CD4-positive, alpha-beta T cell (primary cell): ENCODE data around the gene PHLDB3. TPM values are rescaled to one million over a fixed set of nuclear protein-coding genes. Genes with fewer than 3 reads are reported as not detected.

Source experiments
- ATAC-seq: fragments of 200-7000 bp; cut with Tn5 transposase; one replicate; pipeline ENCODE4 v1.10.0; 2022; ENCODE audit warnings: mild to moderate bottlenecking; ENCODE audit not compliant: poor library complexity
- CTCF ChIA-PET: fragments of 350-600 bp; sonication (Branson Sonifier 250); formaldehyde crosslinking; loops from one replicate; lab custom pipeline; 2021; ENCODE audit warnings: antibody characterized with exemption, inconsistent platforms; lab: Charles Lee
- POLR2A ChIA-PET: fragments of 350-600 bp; sonication (Branson Sonifier 250); formaldehyde crosslinking; loops from one replicate; lab custom pipeline; 2021; ENCODE audit warnings: antibody characterized with exemption, inconsistent platforms; lab: Charles Lee
- DNase-seq, 14 experiments: peaks; one replicate each; pipeline ENCODE4 v3.0.0-alpha.2; 2013 to 2020; ENCODE audit warnings: mixed read lengths in 2 of 14
- H3K27ac ChIP-seq, 2 donors: one replicate each; pipeline versions ENCODE4 v1.5.1 to v1.7.0; 2013; ENCODE audit warnings: low read length in 2 of 2, low read depth in 1 of 2, mild to moderate bottlenecking in 1 of 2
- H3K27me3 ChIP-seq, 2 experiments: 1 replicate in 1 of 2; 2 replicates in 1 of 2; pipeline versions ENCODE4 v1.6.1 to v1.7.0; 2013; ENCODE audit warnings: low read length in 2 of 2, control low read depth in 1 of 2, mild to moderate bottlenecking in 1 of 2, moderate library complexity in 1 of 2; ENCODE audit not compliant: insufficient read depth in 2 of 2, control insufficient read depth in 1 of 2
- H3K36me3 ChIP-seq: one replicate; pipeline ENCODE4 v1.6.1; 2013; ENCODE audit warnings: low read length, control low read depth; ENCODE audit not compliant: insufficient read depth
- H3K4me1 ChIP-seq: one replicate; pipeline ENCODE4 v1.6.1; 2013; ENCODE audit warnings: low read length, control low read depth; ENCODE audit not compliant: insufficient read depth
- H3K4me3 ChIP-seq: one replicate; pipeline ENCODE4 v1.5.1; 2013; ENCODE audit warnings: mild to moderate bottlenecking, low read length, moderate library complexity
- H3K9me3 ChIP-seq, 2 experiments: 1 replicate in 1 of 2; 2 replicates in 1 of 2; pipeline versions ENCODE4 v1.6.1 to v1.7.0; 2013; ENCODE audit warnings: low read length in 2 of 2, mild to moderate bottlenecking in 2 of 2, control low read depth in 1 of 2, moderate library complexity in 1 of 2; ENCODE audit not compliant: control insufficient read depth in 1 of 2, insufficient read depth in 1 of 2
- H3K27ac Mint-ChIP-seq: one replicate; pipeline ENCODE4 v1.8.0; 2020; ENCODE audit warnings: mixed read lengths
- H3K27me3 Mint-ChIP-seq: one replicate; pipeline ENCODE4 v1.8.0; 2021; ENCODE audit warnings: mixed read lengths
- H3K36me3 Mint-ChIP-seq: one replicate; pipeline ENCODE4 v1.8.0; 2021; ENCODE audit warnings: low read depth, mixed read lengths
- H3K4me1 Mint-ChIP-seq: one replicate; pipeline ENCODE4 v1.8.0; 2021; ENCODE audit warnings: low read depth, mixed read lengths
- H3K4me3 Mint-ChIP-seq: one replicate; pipeline ENCODE4 v1.8.0; 2020; ENCODE audit warnings: mild to moderate bottlenecking, mixed read lengths
- H3K9me3 Mint-ChIP-seq: one replicate; pipeline ENCODE4 v1.8.0; 2020; ENCODE audit warnings: mixed read lengths
- intact Hi-C, 2 experiments: fragments of 100-400 bp; cut with DNase I in 1 of 2; cut with micrococcal nuclease in 1 of 2; formaldehyde crosslinking; loops; one replicate each; pipeline versions ENCODE4 v1.15.1 to v1.9.0; 2023 to 2025; cut with DNase I, micrococcal nuclease
- total RNA-seq, 174 experiments: library from RNA in 2 of 174; stranded (reverse) in 2 of 174; gene quantifications; one replicate each; pipeline ENCODE4 v1.2.3 and lab custom pipeline; 2021 to 2026
- TF ChIP-seq, protein P1 (sequence below): fragments of 200-600 bp; IDR thresholded peaks from one replicate; pipeline ENCODE4 v1.8.0; 2022; ENCODE audit warnings: antibody characterized with exemption, mild to moderate bottlenecking

PHLDB3 gene
- total RNA-seq, 2 experiments from 2014 or later: 75.1 to 77.4 TPM

DNA sequence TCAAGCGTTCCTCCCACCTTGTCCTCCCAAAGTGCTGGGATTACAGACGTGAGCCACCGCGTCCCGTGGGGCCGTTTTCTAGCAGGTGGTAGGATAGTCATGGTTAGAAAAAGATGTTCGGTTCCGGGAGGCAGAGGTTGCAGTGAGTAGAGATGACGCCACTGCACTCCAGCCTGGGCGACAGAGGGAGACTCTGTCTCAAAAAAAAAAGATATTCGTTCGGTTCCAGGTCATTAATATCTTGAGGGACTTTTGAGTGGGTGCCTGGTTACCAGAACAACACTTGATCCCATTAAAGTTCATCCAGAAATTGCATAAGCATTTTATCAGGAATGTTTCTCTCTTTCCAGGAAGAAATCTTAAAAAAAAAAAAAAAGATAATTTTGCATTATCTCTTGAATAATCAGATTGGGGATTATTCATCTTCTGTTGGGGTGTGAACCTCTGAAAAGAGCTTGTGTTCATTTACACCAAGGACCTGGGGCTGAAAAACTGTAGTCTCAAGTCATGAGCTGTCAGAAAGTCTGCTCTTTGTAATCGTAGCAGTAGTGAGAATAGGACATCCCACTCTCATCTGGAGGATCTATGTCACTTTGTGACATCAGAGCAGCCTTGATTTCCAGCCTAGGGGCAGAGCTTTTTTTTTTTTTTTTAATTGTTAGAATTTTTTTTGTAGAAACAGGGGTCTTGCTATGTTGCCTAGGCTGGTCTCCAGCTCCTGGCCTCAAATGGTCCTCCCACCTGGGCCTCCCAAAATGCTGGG is 23.5 kb upstream of the PHLDB3 start:
- Mint-ChIP-seq H3K4me3 (peak overlapping the region; percentile 72), H3K4me1 (peaks cover 36% of the 10 kb centered on the region), H3K27me3 (no peaks in the 10 kb centered on the region), H3K36me3 (no peaks in the 10 kb centered on the region), H3K9me3 (no peaks in the 10 kb centered on the region), H3K27ac (peak overlapping the region; percentile 76)
- ATAC-seq (no peak), DNase-seq (no peak)
- H3K27me3 ChIP-seq: no peaks in the 10 kb centered on the region
- POLR2A ChIA-PET: interaction anchor here (0.5 to 1.2 kb wide), 4 partner anchors 10 to 1260 kb away, joined by 3 to 5 read pairs (median 4); no protein-coding TSS in a partner anchor
- H3K4me1 ChIP-seq: peaks cover 41% of the 10 kb centered on the region
- TF ChIP-seq, protein P1, sequence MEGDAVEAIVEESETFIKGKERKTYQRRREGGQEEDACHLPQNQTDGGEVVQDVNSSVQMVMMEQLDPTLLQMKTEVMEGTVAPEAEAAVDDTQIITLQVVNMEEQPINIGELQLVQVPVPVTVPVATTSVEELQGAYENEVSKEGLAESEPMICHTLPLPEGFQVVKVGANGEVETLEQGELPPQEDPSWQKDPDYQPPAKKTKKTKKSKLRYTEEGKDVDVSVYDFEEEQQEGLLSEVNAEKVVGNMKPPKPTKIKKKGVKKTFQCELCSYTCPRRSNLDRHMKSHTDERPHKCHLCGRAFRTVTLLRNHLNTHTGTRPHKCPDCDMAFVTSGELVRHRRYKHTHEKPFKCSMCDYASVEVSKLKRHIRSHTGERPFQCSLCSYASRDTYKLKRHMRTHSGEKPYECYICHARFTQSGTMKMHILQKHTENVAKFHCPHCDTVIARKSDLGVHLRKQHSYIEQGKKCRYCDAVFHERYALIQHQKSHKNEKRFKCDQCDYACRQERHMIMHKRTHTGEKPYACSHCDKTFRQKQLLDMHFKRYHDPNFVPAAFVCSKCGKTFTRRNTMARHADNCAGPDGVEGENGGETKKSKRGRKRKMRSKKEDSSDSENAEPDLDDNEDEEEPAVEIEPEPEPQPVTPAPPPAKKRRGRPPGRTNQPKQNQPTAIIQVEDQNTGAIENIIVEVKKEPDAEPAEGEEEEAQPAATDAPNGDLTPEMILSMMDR: no peak
- H3K4me3 ChIP-seq: no peak overlapping the region
- intact Hi-C loops: loop anchor here (2.0 to 5.0 kb wide), 2 partner anchors 34 to 69 kb away; partner anchors contain the start of genes IRGQ (in 1 of the 2) and ZNF576 (in 1 of the 2)
- CTCF ChIA-PET: interaction anchor here (0.8 to 2.5 kb wide), 3 partner anchors 27 to 96 kb away, joined by 3 to 8 read pairs (median 3); no protein-coding TSS in a partner anchor
- H3K27ac ChIP-seq: no peak overlapping the region
- no peaks in the 10 kb centered on the region for H3K9me3 ChIP-seq
- no peaks in the 10 kb centered on the region for H3K36me3 ChIP-seq

GRCh38 chr19:43526884-43527859 is 22.6 kb upstream of the PHLDB3 start, which contains the start of gene ETHE1:
Gene ETHE1, minus strand, starts transcription at chr19:43527201. Its CDS starts 24 bp downstream, at chr19:43527177.
- H3K9me3 ChIP-seq: no peaks in the 10 kb centered on the region
- CTCF ChIA-PET: interaction anchor here (0.8 to 2.5 kb wide), 3 partner anchors 28 to 95 kb away, joined by 3 to 8 read pairs (median 3); no protein-coding TSS in a partner anchor
- H3K4me3 ChIP-seq: peak within 1 kb of the TSS; percentile 93
- H3K27ac ChIP-seq: peak within 1 kb of the TSS; percentile 66 to 73
- POLR2A ChIA-PET: interaction anchor here (0.5 to 3.0 kb wide), 5 partner anchors 8 to 1166 kb away, joined by 3 to 21 read pairs (median 7); partner anchors contain the start of gene PHLDB3
- H3K36me3 Mint-ChIP-seq: peaks cover 4% of the 10 kb centered on the region
- peaks cover 32% of the 10 kb centered on the region for H3K4me1 ChIP-seq
- TF ChIP-seq, protein P1: no peak
- peak within 1 kb of the TSS; percentile 77 for H3K4me3 Mint-ChIP-seq
- H3K4me1 Mint-ChIP-seq: peaks cover 28% of the 10 kb centered on the region
- intact Hi-C loops: loop anchor here (2.0 to 5.0 kb wide), 2 partner anchors 35 to 70 kb away; partner anchors contain the start of genes IRGQ (in 1 of the 2) and ZNF576 (in 1 of the 2)
- H3K27me3 ChIP-seq: no peaks in the 10 kb centered on the region
- ATAC-seq (peak; percentile 67), DNase-seq (peak; percentile 30 to 81 (median 68))
- peak within 1 kb of the TSS; percentile 76 for H3K27ac Mint-ChIP-seq
- H3K36me3 ChIP-seq: no peaks in the 10 kb centered on the region
- H3K27me3 Mint-ChIP-seq: no peaks in the 10 kb centered on the region
- no peaks in the 10 kb centered on the region for H3K9me3 Mint-ChIP-seq
